Left lung (tissue), 10 donors: ENCODE data around the gene RBM15. TPM values are rescaled to one million over a fixed set of nuclear protein-coding genes. Genes with fewer than 3 reads are reported as not detected.

Experiments
- ATAC-seq: fragments of 200-7000 bp; cut with Tn5 transposase; one replicate; pipeline ENCODE4 v1.9.1; 2020; ENCODE audit warnings: moderate library complexity
- DNase-seq, 4 donors: peaks; one replicate each; pipeline ENCODE4 v3.0.0-alpha.2; 2013 to 2020
- H3K27ac ChIP-seq, 2 donors: fragments of 200-600 bp; sonication (generic) in 1 of 2; one replicate each; pipeline versions ENCODE4 v1.5.0 to v1.8.0; 2020 to 2021
- H3K27me3 ChIP-seq, 2 donors: fragments of 200-600 bp; sonication (generic) in 1 of 2; one replicate each; pipeline versions ENCODE4 v1.5.0 to v1.8.0; 2020 to 2021
- H3K36me3 ChIP-seq, 2 donors: fragments of 200-600 bp; sonication (generic) in 1 of 2; one replicate each; pipeline versions ENCODE4 v1.5.0 to v1.8.0; 2020 to 2021
- H3K4me1 ChIP-seq, 2 donors: fragments of 200-600 bp; one replicate each; pipeline ENCODE4 v1.8.0; 2021
- H3K4me3 ChIP-seq, 2 donors: fragments of 200-600 bp; sonication (generic) in 1 of 2; one replicate each; pipeline versions ENCODE4 v1.5.0 to v1.8.0; 2020 to 2021; ENCODE audit warnings: mild to moderate bottlenecking in 1 of 2
- H3K9me3 ChIP-seq, 2 donors: fragments of 200-600 bp; sonication (generic) in 1 of 2; one replicate each; pipeline versions ENCODE4 v1.5.0 to v1.8.0; 2020 to 2021
- CTCF ChIP-seq, 2 donors: fragments of 200-600 bp; sonication (generic) in 1 of 2; IDR thresholded peaks; one replicate each; pipeline versions ENCODE4 v1.5.0 to v1.8.0; 2021; ENCODE audit warnings: antibody characterized with exemption in 2 of 2
- intact Hi-C, 2 donors: fragments of 100-400 bp; cut with DNase I; formaldehyde crosslinking; loops; one replicate each; pipeline versions ENCODE4 v1.11.2 to v1.14.2; 2022
- polyA plus RNA-seq, 6 donors: library from polyadenylated mRNA; unstranded; fragments of 120-200 nt; gene quantifications; one replicate each; pipeline ENCODE4 v1.2.1, GENCODE V29; 2013; ENCODE audit not compliant: insufficient read length in 6 of 6
- total RNA-seq, 2 donors: library from RNA; stranded (reverse); fragmentation: NEBNext Ultra II Directional; extraction: Animal tissue kit (Norgen Biotek cat#: 25700); gene quantifications; one replicate each; pipeline ENCODE4 v1.2.1, GENCODE V29; 2021
- donor health status: DM: no; HTN: yes; CAD: no.
- donor health status: DM: no; HTN: no; CAD: no.

The RBM15 gene
- total and polyA plus RNA-seq, 8 donors = 10.9 to 24.3 (median 13.2) TPM

- ATAC-seq = no peak
- no peak overlapping the region for H3K4me3 ChIP-seq
- no peak overlapping the region for H3K27ac ChIP-seq
- DNase-seq = no peak
- H3K9me3 ChIP-seq = no peaks in the 10 kb centered on the region
- intact Hi-C loops = no loop called here
- H3K27me3 ChIP-seq = no peaks in the 10 kb centered on the region
- no peak for TF ChIP-seq CTCF (IDR thresholded peaks at IDR 0.05)
- peaks cover 0 to 36% of the 10 kb centered on the region in 2 donors for H3K36me3 ChIP-seq
- peaks cover 0 to 9% of the 10 kb centered on the region in 2 donors for H3K4me1 ChIP-seq
Measured at GRCh38 chr1:110360431-110360830, 21.3 kb downstream of the RBM15 start.

GRCh38 chr1:110361856-110362255 lies 22.7 kb downstream of the RBM15 start:
- Histone ChIP-seq H3K36me3 (peaks cover 0 to 27% of the 10 kb centered on the region in 2 donors), H3K27ac (no peak overlapping the region), H3K4me3 (no peak overlapping the region), H3K4me1 (peaks cover 0 to 9% of the 10 kb centered on the region in 2 donors), H3K27me3 (no peaks in the 10 kb centered on the region), H3K9me3 (no peaks in the 10 kb centered on the region)
- intact Hi-C loops = no loop called here
- ATAC-seq = no peak
- TF ChIP-seq CTCF (IDR thresholded peaks at IDR 0.05) = no peak
- no peak for DNase-seq

- DNase-seq (no peak), ATAC-seq (no peak)
- intact Hi-C loops = no loop called here
- Histone ChIP-seq H3K4me1 (peaks cover 0 to 5% of the 10 kb centered on the region in 2 donors), H3K9me3 (no peaks in the 10 kb centered on the region), H3K27ac (no peak overlapping the region), H3K27me3 (no peaks in the 10 kb centered on the region), H3K4me3 (no peak overlapping the region), H3K36me3 (peaks cover 0 to 19% of the 10 kb centered on the region in 2 donors)
- no peak for TF ChIP-seq CTCF (IDR thresholded peaks at IDR 0.05)
Measured at GRCh38 chr1:110364221-110364620, 25.0 kb downstream of the RBM15 start.

- intact Hi-C loops = no loop called here
- H3K36me3 ChIP-seq = peaks cover 0 to 26% of the 10 kb centered on the region in 2 donors
- H3K9me3 ChIP-seq = no peaks in the 10 kb centered on the region
- no peaks in the 10 kb centered on the region for H3K4me1 ChIP-seq
- no peak overlapping the region for H3K27ac ChIP-seq
- H3K27me3 ChIP-seq = no peaks in the 10 kb centered on the region
- ATAC-seq (peak; percentile 57), DNase-seq (no peak)
- no peak overlapping the region for H3K4me3 ChIP-seq
- TF ChIP-seq CTCF (IDR thresholded peaks at IDR 0.05) = no peak
Measured at GRCh38 chr1:110370827-110371226, 31.6 kb downstream of the RBM15 start.

GRCh38 chr1:110375490-110375889 lies 36.3 kb downstream of the RBM15 start:
- Histone ChIP-seq H3K27ac (no peak overlapping the region), H3K9me3 (no peaks in the 10 kb centered on the region), H3K4me1 (peaks cover 0 to 4% of the 10 kb centered on the region in 2 donors), H3K4me3 (no peak overlapping the region), H3K27me3 (no peaks in the 10 kb centered on the region), H3K36me3 (peaks cover 0 to 63% of the 10 kb centered on the region in 2 donors)
- TF ChIP-seq CTCF (IDR thresholded peaks at IDR 0.05) = no peak
- intact Hi-C loops = no loop called here
- ATAC-seq = no peak
- peak in 1 of 4 donors; percentile 19 for DNase-seq
